Measurements from ENCODE around the gene ADAMTS15.
A peak's percentile ranks its signal among the peaks of the same experiment; 100 is the strongest.

Gene ADAMTS15

GRCh38 chr11:130414107-130415080 lies 34.1 kb upstream of the ADAMTS15 start:
- intact Hi-C loops (cut with DNase I) = no loop called here
- DNase-seq = peak in 7 of 42 donors; percentile 36 to 65 (median 47)

GRCh38 chr11:130415731-130416529 lies 32.5 kb upstream of the ADAMTS15 start:
- DNase-seq = peak in 16 of 42 donors; percentile 14 to 76 (median 49)
- intact Hi-C loops (cut with DNase I) = no loop called here

- DNase-seq = no peak
- intact Hi-C loops (cut with DNase I) = no loop called here
These were observed 31.9 kb upstream of the ADAMTS15 start for GRCh38 chr11:130416530-130416882.

GRCh38 chr11:130416906-130417305 lies 31.5 kb upstream of the ADAMTS15 start:
- intact Hi-C loops (cut with DNase I) = no loop called here

GRCh38 chr11:130418210-130418609 lies 30.2 kb upstream of the ADAMTS15 start:
- intact Hi-C loops (cut with DNase I) = no loop called here
- DNase-seq = peak; percentile 24 to 86 (median 68)

More at GRCh38 chr11:130416906-130417305, 31.5 kb upstream of the ADAMTS15 start:
- DNase-seq = no peak

GRCh38 chr11:130418756-130419155 lies 29.7 kb upstream of the ADAMTS15 start:
- intact Hi-C loops (cut with DNase I) = no loop called here
- no peak for DNase-seq

- intact Hi-C loops (cut with DNase I) = loop anchor here (5.0 kb wide), 1 partner anchor 203 kb away; no protein-coding TSS in a partner anchor
- DNase-seq = peak in 2 of 42 donors; percentile 36 to 46
These were observed 27.8 kb upstream of the ADAMTS15 start for GRCh38 chr11:130420478-130421198.

GRCh38 chr11:130421199-130421585 lies 27.3 kb upstream of the ADAMTS15 start:
- intact Hi-C loops (cut with DNase I) = loop anchor here (5.0 kb wide), 1 partner anchor 204 kb away; no protein-coding TSS in a partner anchor
- DNase-seq = no peak

- no peak for DNase-seq
- intact Hi-C loops (cut with DNase I) = loop anchor here (5.0 kb wide), 1 partner anchor 204 kb away; no protein-coding TSS in a partner anchor
These were observed 26.7 kb upstream of the ADAMTS15 start for GRCh38 chr11:130421697-130422096.

GRCh38 chr11:130422251-130422995 lies 26.0 kb upstream of the ADAMTS15 start:
- DNase-seq = no peak
- intact Hi-C loops (cut with DNase I) = loop anchor here (5.0 kb wide), 1 partner anchor 205 kb away; no protein-coding TSS in a partner anchor

GRCh38 chr11:130423541-130424142 lies 24.8 kb upstream of the ADAMTS15 start:
- intact Hi-C loops (cut with DNase I) = loop anchor here (5.0 kb wide), 1 partner anchor 206 kb away; no protein-coding TSS in a partner anchor
- DNase-seq = no peak

GRCh38 chr11:130424613-130425140 lies 23.8 kb upstream of the ADAMTS15 start:
- no peak for DNase-seq
- intact Hi-C loops (cut with DNase I) = loop anchor here (5.0 kb wide), 2 partner anchors 32 to 207 kb away; no protein-coding TSS in a partner anchor

GRCh38 chr11:130425156-130425555 lies 23.3 kb upstream of the ADAMTS15 start:
- DNase-seq = no peak
- intact Hi-C loops (cut with DNase I) = loop anchor here (5.0 kb wide), 1 partner anchor 33 kb away; no protein-coding TSS in a partner anchor

GRCh38 chr11:130426223-130426836 lies 22.1 kb upstream of the ADAMTS15 start:
- peak in 39 of 42 donors; percentile 24 to 89 (median 70) for DNase-seq
- intact Hi-C loops (cut with DNase I) = loop anchor here (5.0 kb wide), 1 partner anchor 34 kb away; no protein-coding TSS in a partner anchor

- intact Hi-C loops (cut with DNase I) = loop anchor here (5.0 kb wide), 1 partner anchor 35 kb away; no protein-coding TSS in a partner anchor
- peak in 3 of 42 donors; percentile 29 to 65 (median 30) for DNase-seq
These were observed 21.6 kb upstream of the ADAMTS15 start for GRCh38 chr11:130426837-130427341.

- intact Hi-C loops (cut with DNase I) = loop anchor here (5.0 kb wide), 1 partner anchor 35 kb away; no protein-coding TSS in a partner anchor
- peak in 40 of 42 donors; percentile 46 to 86 (median 70) for DNase-seq
These were observed 20.7 kb upstream of the ADAMTS15 start for GRCh38 chr11:130427581-130428315.

Measured in head of caudate nucleus (tissue), 42 donors.